ENCODE results near the gene EPHA3. TPM values are rescaled to one million over a fixed set of nuclear protein-coding genes. Genes with fewer than 3 reads are reported as not detected.
A peak's percentile ranks its signal among the peaks of the same experiment; 100 is the strongest.

The EPHA3 gene
- polyA plus RNA-seq, 2 of the 4 experiments (the other 2 are of a cell fraction) = not detected

- TF ChIP-seq CHD4 (IDR thresholded peaks at IDR 0.05; ENCODE audit: borderline replicate concordance) = no peak
Observed at GRCh38 chr3:89252860-89253259, 145.4 kb downstream of the EPHA3 start (continued).

GRCh38 chr3:89256395-89256794 lies 149.0 kb downstream of the EPHA3 start:
- POLR2A ChIA-PET = no interaction called here

GRCh38 chr3:89256882-89257281 lies 149.5 kb downstream of the EPHA3 start:
- H3K27ac ChIP-seq = no peak overlapping the region
- H3K9me3 ChIP-seq = no peaks in the 10 kb centered on the region
- TF ChIP-seq BHLHE40 (IDR thresholded peaks at IDR 0.05; ENCODE audit: low read depth, low read length) (no peak), KDM5A (IDR thresholded peaks at IDR 0.05) (no peak), SMC3 (IDR thresholded peaks at IDR 0.05) (no peak)
- ChIA-PET POLR2A (no interaction called here), CTCF (no interaction called here)
- H3K4me2 ChIP-seq = no peak overlapping the region
- no peak for DNase-seq (ENCODE audit: low read depth in 1 of 2, low spot score in 1 of 2)
- H3K4me3 ChIP-seq = no peak overlapping the region
- no peaks in the 10 kb centered on the region for H3K4me1 ChIP-seq
- FAIRE-seq = no peak
- no peak for ATAC-seq
- WGBS (ENCODE audit: missing lambda C conversion rate) = 0% methylated on average over 2 of the region's 2 CpGs

More at GRCh38 chr3:89256395-89256794, 149.0 kb downstream of the EPHA3 start:
- Histone ChIP-seq H3K27ac (no peak overlapping the region), H3K4me2 (no peak overlapping the region), H3K4me1 (no peaks in the 10 kb centered on the region), H3K4me3 (no peak overlapping the region), H3K9me3 (no peaks in the 10 kb centered on the region)
- peak; percentile 60 for TF ChIP-seq ZC3H11A (IDR thresholded peaks at IDR 0.05)
- no peak for TF ChIP-seq HOXA7 (CRISPR knock-in tag; IDR thresholded peaks at IDR 0.05)
- WGBS (ENCODE audit: missing lambda C conversion rate) = 31% methylated on average over 7 of the region's 7 CpGs
- CTCF ChIA-PET = no interaction called here
- DNase-seq (ENCODE audit: low read depth in 1 of 2, low spot score in 1 of 2) (no peak), ATAC-seq (no peak), FAIRE-seq (no peak)

GRCh38 chr3:89260721-89261120 lies 153.3 kb downstream of the EPHA3 start:
- POLR2A ChIA-PET = no interaction called here
- Histone ChIP-seq H3K27ac (no peak overlapping the region), H3K9me3 (no peaks in the 10 kb centered on the region), H3K4me3 (no peak overlapping the region), H3K4me2 (no peak overlapping the region), H3K4me1 (no peaks in the 10 kb centered on the region)
- 5% methylated on average over 1 of the region's 1 CpG for WGBS (ENCODE audit: missing lambda C conversion rate)
- FAIRE-seq (no peak), DNase-seq (ENCODE audit: low read depth in 1 of 2, low spot score in 1 of 2) (no peak), ATAC-seq (no peak)
- no peak for TF ChIP-seq ELK1 (IDR thresholded peaks at IDR 0.05; ENCODE audit: low read depth, low read length)
- no peak for TF ChIP-seq ESRRA (IDR thresholded peaks at IDR 0.05; ENCODE audit: borderline replicate concordance, low read length)
- TF ChIP-seq KDM1A (IDR thresholded peaks at IDR 0.05; ENCODE audit: low read depth) = no peak
- no peak for TF ChIP-seq NR3C1 (IDR thresholded peaks at IDR 0.05)
- TF ChIP-seq CBX8 (IDR thresholded peaks at IDR 0.05) = no peak
- no peak for TF ChIP-seq EHF (CRISPR knock-in tag; IDR thresholded peaks at IDR 0.05)
- no peak for TF ChIP-seq MYC (IDR thresholded peaks at IDR 0.05; ENCODE audit: borderline replicate concordance, low read length)
- no peak for TF ChIP-seq MAFK (IDR thresholded peaks at IDR 0.05; ENCODE audit: partially characterized antibody)
- no peak for TF ChIP-seq E2F6 (IDR thresholded peaks at IDR 0.05; ENCODE audit: borderline replicate concordance, low read depth)
- CTCF ChIA-PET = interaction anchor here (0.6 kb wide), 1 partner anchor 848 kb away, joined by 3 read pairs; no protein-coding TSS in a partner anchor

GRCh38 chr3:89261673-89262072 lies 154.3 kb downstream of the EPHA3 start:
- no peak overlapping the region for H3K27ac ChIP-seq
- ChIA-PET POLR2A (no interaction called here), CTCF (no interaction called here)
- WGBS (ENCODE audit: missing lambda C conversion rate) = 48% methylated on average over 4 of the region's 4 CpGs
- no peak overlapping the region for H3K4me2 ChIP-seq
- FAIRE-seq (no peak), DNase-seq (ENCODE audit: low read depth in 1 of 2, low spot score in 1 of 2) (no peak), ATAC-seq (no peak)
- no peak overlapping the region for H3K4me3 ChIP-seq
- no peak for TF ChIP-seq TFCP2L1 (CRISPR knock-in tag; IDR thresholded peaks at IDR 0.05)
- TF ChIP-seq FOSL2 (IDR thresholded peaks at IDR 0.05) = no peak
- no peak for TF ChIP-seq FOSL2 (CRISPR knock-in tag; IDR thresholded peaks at IDR 0.05)
- no peak for TF ChIP-seq JUN (IDR thresholded peaks at IDR 0.05)
- TF ChIP-seq ZSCAN20 (CRISPR knock-in tag; IDR thresholded peaks at IDR 0.05) = no peak
- TF ChIP-seq KDM1A (IDR thresholded peaks at IDR 0.05; ENCODE audit: low read depth) = no peak
- TF ChIP-seq POLR2A (IDR thresholded peaks at IDR 0.05; ENCODE audit: low read length) = no peak
- TF ChIP-seq RNF2 (IDR thresholded peaks at IDR 0.05; ENCODE audit: borderline replicate concordance, low read depth) = no peak
- H3K4me1 ChIP-seq = no peaks in the 10 kb centered on the region
- no peaks in the 10 kb centered on the region for H3K9me3 ChIP-seq

Data from A549 (cell line).